PFSK-1 (cell line): Measurements from ENCODE around the gene PERCC1.

Experiments
- FOXP2 ChIP-seq: optimal IDR thresholded peaks from 2 replicates; pipeline ENCODE3; 2011; ENCODE audit warnings: borderline replicate concordance, control low read depth, inconsistent platforms; ENCODE audit not compliant: insufficient read depth; ENCODE audit errors: extremely low read length, extremely low read depth
- POLR2AphosphoS5 ChIP-seq: IDR thresholded peaks from 2 replicates; pipeline ENCODE4 v1.6.1; 2012; ENCODE audit warnings: low read depth, mild to moderate bottlenecking, control low read depth, low read length, moderate library complexity
- REST ChIP-seq, 2 experiments: IDR thresholded peaks; 2 replicates each; pipeline versions ENCODE4 v1.6.1 to v1.8.0; 2011 to 2012; ENCODE audit warnings: low read depth in 2 of 2, low read length in 2 of 2, control low read depth in 1 of 2, inconsistent platforms in 1 of 2, mild to moderate bottlenecking in 1 of 2, moderate library complexity in 1 of 2; ENCODE audit not compliant: insufficient read depth in 1 of 2
- SIN3A ChIP-seq: IDR thresholded peaks from 2 replicates; pipeline ENCODE4 v1.6.1; 2012; ENCODE audit warnings: mild to moderate bottlenecking, low read length, moderate library complexity, borderline replicate concordance; ENCODE audit not compliant: insufficient read depth
- TAF1 ChIP-seq: IDR thresholded peaks from 2 replicates; pipeline ENCODE4 v1.6.1; 2012; ENCODE audit warnings: low read length, control low read depth, borderline replicate concordance; ENCODE audit not compliant: insufficient read depth

Gene PERCC1

GRCh38 chr16:1460602-1461138, 29.8 kb downstream of the PERCC1 start:
- TF ChIP-seq POLR2AphosphoS5 (no peak), SIN3A (no peak), TAF1 (no peak), FOXP2 (no peak), REST (IDR thresholded peaks at IDR 0.05; ENCODE audit: insufficient read depth in 1 of 2, low read depth in 2 of 2, low read length in 2 of 2) (no peak)

- no peak for TF ChIP-seq POLR2AphosphoS5
- no peak for TF ChIP-seq SIN3A
- no peak for TF ChIP-seq REST (IDR thresholded peaks at IDR 0.05; ENCODE audit: insufficient read depth in 1 of 2, low read depth in 2 of 2, low read length in 2 of 2)
- TF ChIP-seq FOXP2: no peak
- TF ChIP-seq TAF1: no peak
These were observed 30.3 kb downstream of the PERCC1 start for GRCh38 chr16:1461146-1461545.

- TF ChIP-seq POLR2AphosphoS5 (no peak), TAF1 (no peak), FOXP2 (no peak), REST (IDR thresholded peaks at IDR 0.05; ENCODE audit: insufficient read depth in 1 of 2, low read depth in 2 of 2, low read length in 2 of 2) (no peak), SIN3A (no peak)
These were observed 33.5 kb downstream of the PERCC1 start for GRCh38 chr16:1464196-1464893.

GRCh38 chr16:1464894-1465566, 34.2 kb downstream of the PERCC1 start:
- TF ChIP-seq REST (IDR thresholded peaks at IDR 0.05; ENCODE audit: insufficient read depth in 1 of 2, low read depth in 2 of 2, low read length in 2 of 2): no peak
- no peak for TF ChIP-seq POLR2AphosphoS5
- no peak for TF ChIP-seq FOXP2
- no peak for TF ChIP-seq SIN3A
- TF ChIP-seq TAF1: no peak
